H1 (cell line): ENCODE results near the gene SART1. TPM values are rescaled to one million over a fixed set of nuclear protein-coding genes. Genes with fewer than 3 reads are reported as not detected.

ENCODE experiments used
- CTCF ChIA-PET: fragments of 300-600 bp; sonication (Branson Sonifier 250); formaldehyde crosslinking; loops from one replicate; lab custom pipeline; 2021; ENCODE audit not compliant: partially characterized antibody; lab: Charles Lee
- POLR2A ChIA-PET: fragments of 300-600 bp; sonication (Branson Sonifier 250); formaldehyde crosslinking; loops from one replicate; lab custom pipeline; 2021; ENCODE audit warnings: inconsistent platforms; ENCODE audit not compliant: partially characterized antibody; lab: Charles Lee
- DNase-seq, 2 experiments: peaks; one replicate each; pipeline versions ENCODE4 v3.0.0 to v3.0.0-alpha.2; 2010 to 2022; ENCODE audit warnings: low spot score in 2 of 2, low read depth in 1 of 2, mixed read lengths in 1 of 2
- FAIRE-seq: peaks from 2 replicates; lab custom pipeline; 2011; peaks lifted over from hg19 to GRCh38; lab: Jason Lieb, UNC
- H2AFZ ChIP-seq: 2 replicates; pipeline ENCODE4 v1.8.1; 2012; ENCODE audit warnings: low read length, inconsistent platforms
- H2AK5ac ChIP-seq: 2 replicates; pipeline ENCODE4 v1.6.1; 2013; ENCODE audit warnings: low read depth, low read length
- H2BK120ac ChIP-seq: replicated peaks from 2 replicates; pipeline ENCODE3; 2013; ENCODE audit warnings: low read depth, low read length, inconsistent platforms
- H2BK12ac ChIP-seq: 2 replicates; pipeline ENCODE4 v1.6.1; 2013; ENCODE audit warnings: low read depth, low read length
- H2BK15ac ChIP-seq: 2 replicates; pipeline ENCODE4 v1.6.1; 2013; ENCODE audit warnings: low read length
- H2BK20ac ChIP-seq: 2 replicates; pipeline ENCODE4 v1.6.1; 2013; ENCODE audit warnings: low read length
- H2BK5ac ChIP-seq: 2 replicates; pipeline ENCODE4 v1.6.1; 2013; ENCODE audit warnings: low read depth, low read length
- H3K14ac ChIP-seq: 2 replicates; pipeline ENCODE4 v1.6.1; 2013; ENCODE audit warnings: inconsistent platforms; ENCODE audit not compliant: insufficient read length
- H3K18ac ChIP-seq: 2 replicates; pipeline ENCODE4 v1.6.1; 2013; ENCODE audit warnings: low read length; ENCODE audit errors: extremely low read depth
- H3K23ac ChIP-seq: 2 replicates; pipeline ENCODE4 v1.6.1; 2013; ENCODE audit warnings: inconsistent platforms; ENCODE audit not compliant: insufficient read length
- H3K23me2 ChIP-seq: 2 replicates; pipeline ENCODE4 v1.6.1; 2013; ENCODE audit warnings: low read depth, low read length
- H3K27ac ChIP-seq: 2 replicates; pipeline ENCODE4 v1.6.1; 2011; ENCODE audit warnings: low read depth, low read length, inconsistent platforms
- H3K27me3 ChIP-seq, 4 experiments: replicated peaks in 1 of 4; 1 replicate in 1 of 4; 2 replicates in 3 of 4; pipeline versions ENCODE4 v1.6.1 to v1.8.1; 2011 to 2013; ENCODE audit warnings: low read length in 3 of 4, mild to moderate bottlenecking in 3 of 4, inconsistent platforms in 2 of 4, mixed read lengths in 2 of 4, moderate library complexity in 1 of 4; ENCODE audit not compliant: control insufficient read depth in 3 of 4, insufficient read depth in 3 of 4; ENCODE audit errors: extremely low read depth in 1 of 4
- H3K36me3 ChIP-seq, 4 experiments: 2 replicates each; pipeline versions ENCODE4 v1.6.1 to v1.8.1; 2011 to 2013; ENCODE audit warnings: mild to moderate bottlenecking in 4 of 4, low read length in 3 of 4, moderate library complexity in 2 of 4, control low read depth in 1 of 4, inconsistent platforms in 1 of 4; ENCODE audit not compliant: insufficient read depth in 4 of 4, control insufficient read depth in 2 of 4
- H3K4ac ChIP-seq: replicated peaks from 2 replicates; pipeline ENCODE3; 2013; ENCODE audit warnings: low read length, low read depth, mixed read lengths, inconsistent platforms; ENCODE audit not compliant: insufficient read length
- H3K4me1 ChIP-seq, 4 experiments: replicated peaks in 1 of 4; 1 replicate in 1 of 4; 2 replicates in 3 of 4; pipeline versions ENCODE4 v1.6.1 to v1.8.1; 2011 to 2013; ENCODE audit warnings: low read length in 3 of 4, inconsistent platforms in 2 of 4, mixed read lengths in 1 of 4; ENCODE audit not compliant: insufficient read depth in 4 of 4, control insufficient read depth in 3 of 4
- H3K4me2 ChIP-seq, 2 experiments: 2 replicates each; pipeline versions ENCODE4 v1.6.1 to v1.8.1; 2011 to 2013; ENCODE audit warnings: low read depth in 2 of 2, low read length in 2 of 2, control low read depth in 1 of 2, inconsistent platforms in 1 of 2, mild to moderate bottlenecking in 1 of 2; ENCODE audit not compliant: insufficient read depth in 1 of 2
- H3K4me3 ChIP-seq, 4 experiments: fragments of 200-600, 300-600 bp in 1 of 4; sonication (generic), shearing (Covaris generic), sonication (Bioruptor Twin) in 1 of 4; 2 replicates each; pipeline versions ENCODE4 v1.5.1 to v1.8.1; 2011 to 2016; ENCODE audit warnings: low read length in 4 of 4, low read depth in 3 of 4, control low read depth in 2 of 4, inconsistent platforms in 2 of 4, mild to moderate bottlenecking in 2 of 4, mixed read lengths in 1 of 4, moderate library complexity in 1 of 4; ENCODE audit not compliant: insufficient read depth in 2 of 4; ENCODE audit errors: extremely low read depth in 1 of 4
- H3K56ac ChIP-seq: replicated peaks from 2 replicates; pipeline ENCODE3; 2013; ENCODE audit warnings: low read depth, mild to moderate bottlenecking, mixed read lengths, low read length, inconsistent platforms; ENCODE audit not compliant: insufficient read length
- H3K79me1 ChIP-seq: 2 replicates; pipeline ENCODE4 v1.6.1; 2013; ENCODE audit warnings: low read depth, low read length, control low read depth
- H3K79me2 ChIP-seq, 2 experiments: 2 replicates each; pipeline versions ENCODE4 v1.6.1 to v1.8.1; 2012 to 2013; ENCODE audit warnings: low read length in 2 of 2, mild to moderate bottlenecking in 2 of 2, inconsistent platforms in 1 of 2; ENCODE audit not compliant: insufficient read depth in 2 of 2, control insufficient read depth in 1 of 2
- H3K9ac ChIP-seq, 4 experiments: replicated peaks in 1 of 4; 1 replicate in 1 of 4; 2 replicates in 3 of 4; pipeline versions ENCODE4 v1.6.1 to v1.8.1; 2011 to 2013; ENCODE audit warnings: low read depth in 3 of 4, low read length in 3 of 4, control low read depth in 2 of 4, mild to moderate bottlenecking in 2 of 4, moderate library complexity in 2 of 4, inconsistent platforms in 1 of 4; ENCODE audit errors: extremely low read depth in 1 of 4
- H3K9me3 ChIP-seq, 2 experiments: 2 replicates each; pipeline versions ENCODE4 v1.6.1 to v1.8.1; 2012 to 2013; ENCODE audit warnings: mild to moderate bottlenecking in 2 of 2, moderate library complexity in 2 of 2, control low read depth in 1 of 2, inconsistent platforms in 1 of 2, low read depth in 1 of 2, low read length in 1 of 2, mixed read lengths in 1 of 2; ENCODE audit not compliant: insufficient read depth in 2 of 2
- H4K20me1 ChIP-seq, 2 experiments: replicated peaks in 1 of 2; 2 replicates each; pipeline versions ENCODE3 to v1.8.1; 2011 to 2013; ENCODE audit warnings: inconsistent platforms in 2 of 2, low read length in 2 of 2, mild to moderate bottlenecking in 1 of 2; ENCODE audit not compliant: insufficient read depth in 2 of 2, control insufficient read depth in 1 of 2
- H4K5ac ChIP-seq: 2 replicates; pipeline ENCODE4 v1.6.1; 2013; ENCODE audit warnings: low read length, low read depth, mixed read lengths, inconsistent platforms; ENCODE audit not compliant: insufficient read length
- H4K8ac ChIP-seq: 2 replicates; pipeline ENCODE4 v1.8.0; 2013; ENCODE audit warnings: mild to moderate bottlenecking, moderate library complexity, low read length, inconsistent platforms; ENCODE audit not compliant: insufficient read depth; ENCODE audit errors: extremely low read depth
- H4K91ac ChIP-seq: replicated peaks from 2 replicates; pipeline ENCODE3; 2013; ENCODE audit warnings: low read length, mixed read lengths, inconsistent platforms; ENCODE audit not compliant: insufficient read length
- CHD1 ChIP-seq: IDR thresholded peaks from 2 replicates; pipeline ENCODE4 v1.6.1; 2012; ENCODE audit warnings: low read depth, low read length, improper control_type of control experiment
- CTBP2 ChIP-seq: IDR thresholded peaks from 2 replicates; pipeline ENCODE4 v1.7.0; 2011; ENCODE audit warnings: borderline replicate concordance, mild to moderate bottlenecking, moderate library complexity, mixed read lengths, low read length; ENCODE audit not compliant: insufficient read depth, insufficient read length
- FOSL1 ChIP-seq: IDR thresholded peaks from 2 replicates; pipeline ENCODE4 v1.6.1; 2011; ENCODE audit warnings: mild to moderate bottlenecking, low read depth, low read length, moderate library complexity; ENCODE audit not compliant: insufficient read depth
- HDAC2 ChIP-seq, 2 experiments: fragments of 300-600 bp in 1 of 2; sonication (generic) in 1 of 2; IDR thresholded peaks; 2 replicates each; pipeline ENCODE4 v1.6.1; 2011 to 2012; ENCODE audit warnings: low read depth in 2 of 2, low read length in 2 of 2, mild to moderate bottlenecking in 2 of 2, moderate library complexity in 2 of 2, borderline replicate concordance in 1 of 2, inconsistent platforms in 1 of 2
- RFX5 ChIP-seq: IDR thresholded peaks from 2 replicates; pipeline ENCODE4 v1.6.1; 2011; ENCODE audit warnings: low read depth, low read length, improper control_type of control experiment, borderline replicate concordance
- RNF2 ChIP-seq: fragments of 200-900, 300-1000 bp; sonication (generic); IDR thresholded peaks from 2 replicates; pipeline ENCODE4 v1.7.1; 2016; ENCODE audit warnings: borderline replicate concordance, low read depth, mild to moderate bottlenecking, antibody characterized with exemption, low read length; ENCODE audit not compliant: poor library complexity, severe bottlenecking; ENCODE audit errors: missing control alignments
- SIN3A ChIP-seq, 2 experiments: IDR thresholded peaks in 1 of 2; conservative IDR thresholded peaks in 1 of 2; 2 replicates each; pipeline ENCODE4 v1.6.1; 2011 to 2012; ENCODE audit warnings: low read length in 2 of 2, improper control_type of control experiment in 1 of 2, low read depth in 1 of 2, mild to moderate bottlenecking in 1 of 2
- SIRT6 ChIP-seq: IDR thresholded peaks from one replicate; pipeline ENCODE4 v1.7.1; 2012; ENCODE audit warnings: low read length, inconsistent platforms
- TAF7 ChIP-seq: optimal IDR thresholded peaks from 2 replicates; pipeline ENCODE3; 2011; ENCODE audit warnings: low read depth, mild to moderate bottlenecking, inconsistent platforms, low read length, moderate library complexity, borderline replicate concordance
- WGBS, 2 experiments: shearing (Covaris generic) in 1 of 2; methylation state at CpG; one replicate each; pipeline versions ENCODE4 v1.1.6 to v1.1.7; 2013 to 2015; ENCODE audit warnings: low lambda C conversion rate in 2 of 2, mixed read lengths in 2 of 2, inconsistent platforms in 1 of 2, low coverage in 1 of 2, missing lambda C conversion rate in 1 of 2; ENCODE audit not compliant: insufficient replicate concordance in 2 of 2, insufficient coverage in 1 of 2, insufficient read length in 1 of 2; ENCODE audit errors: extremely low coverage in 1 of 2, missing lambda C conversion rate in 1 of 2; 5-methylcytosine and 5-hydroxymethylcytosine counted together
- polyA plus RNA-seq, 7 experiments: library from polyadenylated mRNA; depleted of rRNA in 3 of 7; stranded (reverse) in 5 of 7; unstranded in 2 of 7; fragments of >200 nt in 5 of 7; fragments of 200-250 nt in 2 of 7; gene quantifications; 1 replicate in 5 of 7; 2 replicates in 1 of 7; 4 replicates in 1 of 7; pipeline versions ENCODE4 v1.2.1 to v1.2.3, GENCODE V29; 2011 to 2013; ENCODE audit warnings: missing spikeins in 2 of 7, mixed read lengths in 2 of 7
- total RNA-seq: library from RNA; stranded (reverse); fragmentation: NEBNext Ultra II Directional; extraction: Animal tissue kit (Norgen Biotek cat#: 25700); gene quantifications from 2 replicates; pipeline ENCODE4 v1.2.1, GENCODE V29; 2021

The SART1 gene
- total and polyA plus RNA-seq, 2 of the 8 experiments (the other 6 are each of a cell fraction or from before 2014, with no cell fraction given), result 9.7 to 46.1 TPM

GRCh38 chr11:65919573-65920371 is 41.8 kb upstream of the SART1 start:
- Histone ChIP-seq H3K56ac (no peak overlapping the region), H4K91ac (no peak overlapping the region), H3K4me1 (peaks cover 0 to 22% (median 13%) of the 10 kb centered on the region in 4 experiments; a peak in 4 of 7 replicates), H2BK15ac (no peak overlapping the region), H3K79me1 (peaks cover 7% of the 10 kb centered on the region; the same call in 1 of the 2 replicates), H3K23ac (no peak overlapping the region), H4K8ac (peak overlapping the region; percentile 63), H3K9ac (peak overlapping the region; percentile 9 to 61 (median 45)), H2BK5ac (no peak overlapping the region; the same call in 1 of the 2 replicates), H2BK120ac (no peak overlapping the region), H3K9me3 (no peaks in the 10 kb centered on the region), H2BK12ac (no peak overlapping the region), H2AK5ac (no peak overlapping the region), H4K20me1 (peaks cover 0 to 5% of the 10 kb centered on the region in 2 experiments), H3K4ac (no peak overlapping the region), H4K5ac (peak overlapping the region; percentile 90), H3K36me3 (peaks cover 0 to 8% (median 5%) of the 10 kb centered on the region in 4 experiments; a peak in 4 of 8 replicates), H3K14ac (no peak overlapping the region), H3K4me3 (peak overlapping the region; percentile 56 to 79 (median 68)), H2BK20ac (no peak overlapping the region), H2AFZ (no peak overlapping the region), H3K18ac (no peak overlapping the region; the same call in 1 of the 2 replicates), H3K79me2 (peaks cover 0 to 7% of the 10 kb centered on the region in 2 experiments; a peak in 2 of 4 replicates), H3K27ac (no peak overlapping the region), H3K27me3 (no peaks in the 10 kb centered on the region), H3K4me2 (peak overlapping the region; percentile 74 to 86), H3K23me2 (peaks cover 13% of the 10 kb centered on the region; the same call in 1 of the 2 replicates)
- ChIA-PET CTCF (interaction anchor here (0.6 to 1.3 kb wide), 4 partner anchors 12 to 46 kb away, joined by 3 to 4 read pairs (median 3); partner anchors contain the start of gene TSGA10IP), POLR2A (interaction anchor here (0.9 to 1.4 kb wide), 3 partner anchors 18 to 60 kb away, joined by 3 to 5 read pairs (median 3); no protein-coding TSS in a partner anchor)
- FAIRE-seq (no peak), DNase-seq (no peak)
- 19% methylated on average over 21 of the region's 60 CpGs; no CpG with 5 or more reads in 1 of the 2 experiments for WGBS, 2 experiments
- TF ChIP-seq RNF2, result no peak
- no peak for TF ChIP-seq RFX5
- TF ChIP-seq SIN3A (conservative IDR thresholded peaks at IDR 0.05 in 1 of 2, IDR thresholded peaks at IDR 0.05 in 1 of 2; ENCODE audit: low read depth in 1 of 2, low read length in 2 of 2), result peak in 1 of 2 experiments; percentile 1; a peak in 1 of 4 replicates
- no peak for TF ChIP-seq CHD1
- TF ChIP-seq TAF7, result no peak
- no peak for TF ChIP-seq SIRT6
- no peak for TF ChIP-seq FOSL1
- 0 out of 4 replicates have a peak, but pooled peaks of 1 of the 2 experiments have one; percentile 16 for TF ChIP-seq HDAC2 (IDR thresholded peaks at IDR 0.05; ENCODE audit: borderline replicate concordance in 1 of 2, low read depth in 2 of 2, low read length in 2 of 2)
- TF ChIP-seq CTBP2, result no peak
